Bronchial epithelial cell (primary cell): ENCODE data around the gene FAM9C. TPM values are rescaled to one million over a fixed set of nuclear protein-coding genes. Genes with fewer than 3 reads are reported as not detected.
A peak's percentile ranks its signal among the peaks of the same experiment; 100 is the strongest.
"Not testable (repeated sequence)": the region's sequence is repeated elsewhere in the genome, so short reads cannot be mapped to it uniquely, and the experiment has no call there.

ENCODE experiments used
- DNase-seq: peaks from one replicate; pipeline ENCODE4 v3.0.0-alpha.2; 2010; ENCODE audit warnings: low read depth
- FAIRE-seq: peaks from 2 replicates; lab custom pipeline; 2011; peaks lifted over from hg19 to GRCh38; lab: Jason Lieb, UNC
- H3K27me3 ChIP-seq: 2 replicates; pipeline ENCODE4 v1.5.1; 2011; ENCODE audit warnings: low read length; ENCODE audit not compliant: control insufficient read depth, insufficient read depth
- H3K36me3 ChIP-seq: 2 replicates; pipeline ENCODE4 v1.5.1; 2011; ENCODE audit warnings: low read length; ENCODE audit not compliant: control insufficient read depth, insufficient read depth
- H3K4me3 ChIP-seq: 2 replicates; pipeline ENCODE4 v1.5.1; 2011; ENCODE audit warnings: mild to moderate bottlenecking, low read depth, low read length, control low read depth
- CTCF ChIP-seq: IDR thresholded peaks from 2 replicates; pipeline ENCODE4 v1.5.1; 2011; ENCODE audit warnings: mild to moderate bottlenecking, moderate library complexity, low read length, control low read depth, inconsistent platforms; ENCODE audit not compliant: insufficient read depth, severe bottlenecking
- total RNA-seq: library from RNA; depleted of rRNA; stranded (reverse); fragments of >200 nt; gene quantifications from 2 replicates; pipeline ENCODE4 v1.2.1, GENCODE V29; 2014

FAM9C gene
- total RNA-seq, 1 donor from 2014 or later = not detected

GRCh38 chrX:13026877-13027652 lies 17.4 kb downstream of the FAM9C start:
- no peak for DNase-seq
- FAIRE-seq = peak; percentile 50
- no peaks in the 10 kb centered on the region for H3K36me3 ChIP-seq
- TF ChIP-seq CTCF = no peak
- H3K27me3 ChIP-seq = no peaks in the 10 kb centered on the region
- H3K4me3 ChIP-seq = no peak overlapping the region

- FAIRE-seq (no peak), DNase-seq (no peak)
- Histone ChIP-seq H3K4me3 (no peak overlapping the region), H3K27me3 (no peaks in the 10 kb centered on the region), H3K36me3 (no peaks in the 10 kb centered on the region)
- no peak for TF ChIP-seq CTCF
Observed at GRCh38 chrX:13024986-13025385, 19.4 kb downstream of the FAM9C start.

- TF ChIP-seq CTCF = no peak
- no peak overlapping the region for H3K4me3 ChIP-seq
- no peak for DNase-seq
- no peak for FAIRE-seq
- no peaks in the 10 kb centered on the region for H3K36me3 ChIP-seq
- no peaks in the 10 kb centered on the region for H3K27me3 ChIP-seq
Observed at GRCh38 chrX:13023979-13024378, 20.4 kb downstream of the FAM9C start.

- TF ChIP-seq CTCF = no peak
- Histone ChIP-seq H3K36me3 (no peaks in the 10 kb centered on the region), H3K27me3 (no peaks in the 10 kb centered on the region), H3K4me3 (no peak overlapping the region)
- FAIRE-seq (no peak), DNase-seq (no peak)
Observed at GRCh38 chrX:13023567-13023966, 20.9 kb downstream of the FAM9C start.

- FAIRE-seq (peak; percentile 81), DNase-seq (no peak)
- H3K36me3 ChIP-seq = no peaks in the 10 kb centered on the region
- TF ChIP-seq CTCF = no peak
- no peak overlapping the region for H3K4me3 ChIP-seq
- no peaks in the 10 kb centered on the region for H3K27me3 ChIP-seq
Observed at GRCh38 chrX:13022926-13023325, 21.5 kb downstream of the FAM9C start.

- H3K4me3 ChIP-seq, FAIRE-seq, DNase-seq, H3K27me3 ChIP-seq, H3K36me3 ChIP-seq: not testable (repeated sequence)
Observed at GRCh38 chrX:13016731-13017130, 27.7 kb downstream of the FAM9C start.
